ENCODE results near the gene SRGN.
A peak's percentile ranks its signal among the peaks of the same experiment; 100 is the strongest.

Gene SRGN

DNA sequence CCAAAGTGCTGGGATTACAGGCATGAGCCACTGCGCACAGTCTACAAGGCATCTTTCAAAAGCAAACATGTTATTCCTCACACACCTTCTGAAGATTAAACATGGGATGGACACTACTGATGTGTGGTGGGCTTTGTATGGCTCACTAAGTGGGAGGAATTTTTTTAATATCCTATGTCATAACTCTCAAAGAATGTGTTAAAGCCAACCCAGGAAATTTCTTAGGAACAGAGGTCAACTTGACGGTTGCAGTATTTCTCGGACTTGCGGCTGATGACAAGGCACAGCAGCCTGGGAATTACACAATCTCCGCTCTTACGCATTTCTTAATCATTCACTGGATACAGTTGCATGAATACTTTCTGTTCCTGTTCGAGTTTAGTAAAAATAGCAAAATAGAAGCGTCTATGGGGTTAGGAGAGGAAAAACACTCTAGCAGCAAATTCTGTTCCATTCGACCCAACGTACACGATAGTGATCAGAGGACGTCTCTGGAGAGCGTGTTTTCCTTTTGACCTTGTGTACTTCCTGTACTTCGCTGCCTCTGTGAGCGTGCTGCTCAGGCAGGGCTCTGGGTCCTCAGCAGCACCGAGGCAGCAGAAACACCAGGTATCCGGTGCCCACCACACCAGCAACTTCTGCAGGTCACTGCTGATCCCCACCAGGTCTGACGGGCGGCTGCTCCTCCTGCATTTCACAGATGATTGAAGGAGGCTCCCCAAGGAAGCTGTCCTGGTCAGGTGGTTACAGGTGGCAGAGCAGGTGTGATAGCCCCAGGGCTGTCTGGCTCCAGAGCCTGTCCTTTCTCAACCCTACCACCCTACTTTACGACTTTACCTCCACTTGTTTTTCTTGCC, 26.4 kb upstream of the SRGN start:
- peak in 2 of 3 experiments; percentile 41 to 61 for DNase-seq

DNA sequence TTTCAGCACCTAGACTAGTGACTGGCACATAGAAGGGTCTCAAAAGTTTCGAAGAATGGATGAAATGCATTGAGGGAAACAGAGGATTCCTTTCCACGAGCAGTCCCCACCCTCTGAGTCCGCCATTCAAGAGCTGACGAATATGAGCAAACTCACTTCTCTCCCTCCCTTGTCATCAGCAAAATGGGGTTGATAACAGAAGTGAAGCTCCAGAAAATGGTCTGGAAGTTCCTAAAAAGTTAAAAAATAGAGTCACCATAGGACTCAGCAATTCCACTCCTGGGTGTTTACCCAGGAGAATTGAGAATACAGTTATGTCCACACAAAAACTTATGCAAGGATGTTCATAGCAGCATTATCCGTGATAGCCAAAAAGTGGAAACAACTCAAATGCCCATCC, 25.0 kb upstream of the SRGN start:
- no peak for DNase-seq

- DNase-seq = no peak
Observed at GRCh38 chr10:69064762-69065328, 23.1 kb upstream of the SRGN start.

DNA sequence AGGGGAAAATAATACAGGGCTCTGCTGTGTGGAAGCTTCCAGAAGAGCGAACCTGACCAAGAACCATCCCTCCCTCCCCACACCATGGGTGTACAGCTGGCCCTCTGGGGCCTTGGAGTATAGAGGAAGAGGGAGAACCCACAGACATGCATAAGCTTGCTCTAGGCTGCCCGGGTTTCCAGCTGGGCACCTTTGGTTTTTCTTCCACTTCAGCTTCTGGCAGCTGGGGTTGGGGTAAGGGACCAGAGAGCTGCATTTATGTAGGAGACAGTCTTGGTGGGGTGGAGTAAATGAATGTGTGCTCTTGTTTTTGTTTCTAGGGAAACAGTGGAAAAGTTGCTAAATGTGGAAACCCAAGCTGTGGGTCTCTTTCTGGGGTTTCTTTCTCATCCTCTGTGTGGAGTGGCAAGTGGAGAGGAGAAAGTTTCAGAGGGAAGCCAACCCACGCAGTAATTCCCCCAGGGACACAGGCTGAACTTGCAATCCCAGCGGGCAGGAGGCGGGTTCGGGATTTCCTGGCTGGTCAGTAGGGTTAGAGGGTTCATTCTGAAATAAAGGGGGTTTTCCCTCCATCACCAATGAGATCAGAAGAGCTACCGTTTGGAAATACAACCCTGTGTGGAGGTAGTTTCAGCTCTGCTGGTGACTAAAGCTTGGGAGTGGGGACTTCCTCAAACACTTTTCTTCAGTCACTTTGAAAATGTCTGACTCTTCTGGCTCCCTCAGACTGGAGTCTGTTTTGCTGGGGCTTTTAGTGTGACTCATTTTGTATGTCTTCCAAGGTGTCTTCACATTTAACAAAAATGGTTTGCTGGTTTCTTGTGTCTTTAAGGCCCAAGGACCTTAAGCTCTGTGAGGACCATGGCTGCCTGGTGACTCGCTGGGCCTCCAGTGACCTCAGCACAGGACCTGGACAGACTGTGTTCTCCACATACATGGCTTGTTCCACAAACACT, 22.2 kb upstream of the SRGN start:
- DNase-seq = no peak

DNA sequence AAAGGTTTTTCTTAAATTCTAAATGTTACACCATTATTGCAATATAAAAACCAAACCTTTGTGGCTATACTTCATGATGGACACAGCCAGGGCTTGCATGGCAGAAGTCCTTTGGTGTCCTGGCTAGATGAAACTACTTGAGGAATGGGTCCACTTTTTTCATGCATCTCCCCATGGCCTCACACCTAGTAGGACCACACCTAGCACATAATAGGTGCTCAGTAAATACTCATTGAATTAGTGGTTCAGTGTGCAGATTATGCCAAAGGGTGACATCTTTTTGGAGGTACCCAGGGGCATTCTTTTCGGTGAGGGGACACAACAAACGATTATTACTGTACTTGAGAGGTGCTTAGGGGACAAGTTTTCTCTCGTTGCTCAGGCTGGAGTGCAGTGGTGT, 20.7 kb upstream of the SRGN start:
- DNase-seq = no peak

- DNase-seq = no peak
Observed at GRCh38 chr10:69068549-69068948, 19.4 kb upstream of the SRGN start.

DNA sequence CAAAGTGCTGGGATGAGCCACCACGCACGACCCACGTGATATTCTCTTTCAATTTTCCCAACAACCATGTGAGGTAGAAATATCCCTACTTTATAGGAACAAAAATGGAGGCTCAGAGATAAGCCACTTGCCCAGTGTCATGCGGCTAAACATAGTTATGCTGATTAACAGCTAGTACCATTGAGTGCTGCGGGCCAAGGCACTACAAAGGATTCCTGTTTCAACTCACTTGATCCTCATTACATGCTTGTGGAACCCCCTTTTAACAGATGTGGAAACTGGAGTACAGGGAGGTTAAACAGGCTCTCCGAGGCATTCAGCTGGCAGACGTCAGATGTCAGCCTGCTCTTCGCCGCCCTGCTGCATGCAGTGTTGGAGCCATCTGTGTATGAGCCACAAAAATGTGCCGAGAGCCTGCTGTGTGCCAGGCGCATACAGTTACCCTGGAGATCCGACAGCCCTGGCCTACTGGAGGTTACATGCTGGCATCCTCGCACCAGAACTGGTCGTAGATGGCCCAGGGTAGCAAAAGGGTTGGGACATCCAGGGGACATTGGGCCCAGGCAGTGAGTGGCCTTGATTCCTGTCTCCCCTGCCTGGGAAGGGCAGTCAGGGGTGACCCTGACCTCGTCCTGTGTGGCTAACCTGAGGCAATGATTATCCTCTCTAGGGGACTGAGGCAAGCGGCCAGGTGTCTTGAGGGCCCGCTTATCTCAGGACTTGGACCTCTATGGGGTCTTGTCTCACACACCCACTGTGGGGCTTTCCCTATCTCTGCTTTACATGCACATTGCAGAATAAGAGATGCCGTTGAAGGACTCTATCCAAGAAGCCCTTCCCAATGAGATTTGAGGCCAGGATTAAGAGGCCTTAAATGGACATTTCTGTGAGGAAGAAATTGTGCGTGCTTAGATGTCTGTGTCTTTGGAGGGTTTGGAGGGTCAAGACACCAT, 18.5 kb upstream of the SRGN start:
- DNase-seq = no peak

DNA sequence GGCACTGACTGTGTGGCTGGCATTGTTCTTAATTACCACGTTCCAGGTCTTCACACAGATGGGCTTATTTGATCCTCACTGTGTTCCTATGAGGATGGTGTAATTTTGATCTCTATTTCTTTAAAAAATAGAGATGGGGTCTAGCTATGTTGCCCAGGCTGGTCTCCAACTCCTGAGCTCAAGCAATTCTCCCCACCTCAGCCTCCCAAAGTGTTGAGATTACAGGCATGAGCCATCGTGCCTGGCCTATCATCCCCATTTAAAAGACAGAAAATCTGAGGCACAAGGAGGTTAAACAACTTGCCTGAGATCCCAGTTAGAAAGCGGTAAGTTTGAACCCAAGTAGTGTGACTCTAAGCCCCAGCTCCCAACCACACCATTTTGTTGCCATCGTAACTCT, 17.0 kb upstream of the SRGN start:
- DNase-seq = no peak

- DNase-seq = no peak
Observed at GRCh38 chr10:69071610-69072009, 16.3 kb upstream of the SRGN start.

DNA sequence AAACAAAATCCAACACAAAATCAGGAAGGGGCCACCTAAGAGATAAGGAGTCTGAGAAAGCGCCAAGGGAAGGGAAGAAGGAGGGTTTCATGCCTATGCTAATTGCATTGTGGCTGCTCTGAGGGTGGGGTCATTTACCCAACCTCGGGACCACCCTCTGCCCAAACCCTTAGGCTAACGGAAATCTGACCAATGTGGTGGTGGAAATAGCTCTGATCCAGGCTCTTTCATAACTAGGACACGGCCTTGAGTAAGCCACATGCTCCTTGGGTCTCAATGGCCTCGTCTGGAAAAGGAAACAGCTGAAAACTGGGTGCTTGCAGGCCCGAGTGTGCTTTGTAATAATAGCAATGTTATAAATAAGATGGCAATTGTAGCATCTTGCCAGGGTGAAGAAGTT, 14.9 kb upstream of the SRGN start:
- no peak for DNase-seq

GRCh38 chr10:69073736-69074364, 14.1 kb upstream of the SRGN start:
- DNase-seq = no peak

- DNase-seq = no peak
Observed at GRCh38 chr10:69074532-69074931, 13.4 kb upstream of the SRGN start.

DNA sequence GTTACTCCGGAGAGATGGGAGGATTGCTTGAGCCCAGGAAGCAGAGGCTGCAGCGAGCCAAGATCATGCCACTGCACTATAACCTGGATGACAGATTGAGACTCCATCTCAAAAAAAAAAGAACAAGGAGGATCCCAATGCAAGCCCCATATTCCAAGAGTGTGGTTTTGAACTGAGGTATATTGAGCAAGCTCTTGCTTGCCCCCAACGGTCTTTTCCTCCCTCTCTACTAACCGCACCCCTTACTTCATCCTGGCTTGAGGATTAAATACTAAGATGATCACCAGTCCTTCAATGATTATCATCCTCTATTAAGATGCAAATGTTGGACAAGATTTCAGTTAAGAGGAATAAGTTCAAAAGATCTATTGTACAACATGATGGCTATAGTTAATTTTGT, 12.5 kb upstream of the SRGN start:
- no peak for DNase-seq

GRCh38 chr10:69078311-69078710, 9.6 kb upstream of the SRGN start:
- DNase-seq = no peak

DNA sequence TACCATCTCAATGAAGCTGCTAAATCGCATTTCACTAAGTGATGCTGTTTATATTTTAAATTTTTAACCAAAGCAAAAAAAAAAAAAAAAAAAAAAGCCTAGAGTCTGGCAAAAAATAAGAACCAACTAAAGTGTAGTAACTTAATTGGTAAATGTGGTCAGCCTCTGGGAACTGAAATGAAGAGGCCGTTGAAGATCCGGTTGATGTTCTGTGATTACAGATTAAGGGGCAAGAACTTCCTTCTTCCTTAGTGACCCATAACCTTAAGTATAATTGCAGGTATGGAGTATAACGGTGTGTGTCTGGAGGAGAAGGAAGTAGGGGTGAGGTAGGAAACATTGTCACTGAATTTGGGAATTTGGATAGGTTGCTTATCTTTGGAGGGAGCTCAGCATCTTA, 7.7 kb upstream of the SRGN start:
- DNase-seq = no peak

DNA sequence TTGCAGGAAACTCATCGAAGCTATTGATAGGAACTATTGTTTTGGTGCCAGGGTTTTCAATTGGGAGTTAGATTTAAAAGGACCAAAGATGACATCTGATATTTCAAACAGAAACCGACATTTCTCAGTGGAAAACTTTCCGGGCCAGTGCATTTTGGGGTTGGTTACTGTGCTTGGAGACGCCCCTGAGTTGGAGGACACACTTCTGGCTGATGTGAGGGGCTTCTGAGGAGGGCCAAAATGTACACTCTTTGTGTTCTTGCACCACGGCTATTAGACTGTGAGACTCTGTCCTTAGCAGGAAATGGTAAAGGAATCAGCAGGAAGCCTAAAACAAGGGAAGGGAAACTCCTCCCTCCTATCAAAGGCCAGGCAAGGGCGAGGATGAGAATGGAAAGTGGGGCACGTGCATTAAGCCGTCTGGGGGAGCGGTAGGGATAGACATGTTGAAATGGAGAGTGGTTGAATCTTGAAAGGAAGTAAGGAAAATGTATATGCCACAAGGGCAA, 1.8 kb upstream of the SRGN start:
- no peak for DNase-seq

DNA sequence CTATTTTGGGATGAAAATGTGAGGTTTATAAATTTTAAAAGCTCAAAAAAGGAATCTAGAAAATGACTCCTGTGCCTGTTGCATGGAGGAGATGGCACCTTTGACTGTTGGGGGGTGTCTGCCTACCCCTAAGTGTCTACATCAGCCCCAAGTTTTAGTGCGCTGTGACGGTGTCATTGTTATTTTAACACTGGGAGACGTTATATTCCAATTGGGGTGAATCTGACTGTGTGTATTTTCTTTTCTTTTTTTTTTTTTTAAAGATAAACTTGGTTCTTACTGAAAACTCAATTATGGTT, 517 bp downstream of the SRGN start:
- DNase-seq = no peak

- no peak for DNase-seq
Observed at GRCh38 chr10:69088801-69089501, 1.0 kb downstream of the SRGN start.

- no peak for DNase-seq
Observed at GRCh38 chr10:69089638-69090599, 2.0 kb downstream of the SRGN start.

DNA sequence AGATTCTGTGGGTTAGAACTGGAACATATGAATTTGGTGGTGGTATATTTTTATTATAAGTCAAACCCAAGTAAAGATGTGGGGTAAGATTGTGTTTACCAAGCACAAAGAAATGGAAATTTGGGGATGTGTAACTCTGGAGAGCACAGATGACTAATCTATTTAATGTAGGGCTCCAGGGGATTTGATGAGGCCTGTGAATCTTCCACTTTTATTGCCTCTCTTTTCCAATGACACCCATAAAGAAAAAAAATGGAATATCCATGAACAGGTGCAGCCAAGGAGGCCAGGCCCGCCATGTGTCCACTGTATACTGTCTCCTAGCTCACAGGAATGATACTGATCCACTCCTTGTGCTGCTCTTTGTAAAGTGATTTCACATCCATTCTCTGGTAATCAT, 2.8 kb downstream of the SRGN start:
- no peak for DNase-seq
